ENCODE results near the gene CUL7.
"Not testable (repeated sequence)": the region's sequence is repeated elsewhere in the genome, so short reads cannot be mapped to it uniquely, and the experiment has no call there.

The CUL7 gene

DNA sequence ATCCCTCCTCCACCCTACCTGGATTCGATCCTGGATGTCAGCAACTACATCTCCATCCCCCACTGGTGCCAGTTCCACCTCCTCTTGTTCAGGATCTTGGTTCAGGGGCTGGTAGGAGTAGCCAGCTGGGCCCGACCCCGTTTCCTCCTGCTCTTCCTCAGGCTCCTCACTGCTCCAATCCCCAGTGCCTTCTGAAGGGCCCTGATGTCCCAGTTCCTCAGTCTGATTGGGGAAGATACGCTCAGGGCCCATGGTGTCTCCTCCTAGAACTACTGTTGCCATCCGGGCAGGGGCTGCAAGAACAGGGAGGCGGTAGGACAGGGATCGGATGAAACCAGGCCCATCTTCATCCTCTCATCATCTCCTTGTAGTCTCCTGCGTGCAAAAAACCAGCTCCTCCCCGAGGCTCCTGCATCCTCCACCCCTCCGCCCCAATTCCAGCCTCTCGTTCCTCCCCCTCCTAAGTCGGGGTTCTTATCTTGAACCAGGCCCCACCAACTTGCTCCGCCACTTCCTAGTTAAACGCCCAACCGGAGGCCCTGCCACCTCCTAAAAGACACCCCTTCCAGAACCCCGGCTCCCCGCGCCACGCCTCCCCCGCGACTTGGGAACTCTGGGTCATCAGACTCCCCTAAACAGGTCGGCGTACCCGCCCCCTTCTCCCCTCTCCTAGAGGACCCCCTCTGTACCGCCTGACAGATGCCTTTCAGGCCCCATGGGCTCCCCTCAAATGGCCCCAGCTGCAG, 40.4 kb downstream of the CUL7 start:
- DNase-seq = no peak

DNA sequence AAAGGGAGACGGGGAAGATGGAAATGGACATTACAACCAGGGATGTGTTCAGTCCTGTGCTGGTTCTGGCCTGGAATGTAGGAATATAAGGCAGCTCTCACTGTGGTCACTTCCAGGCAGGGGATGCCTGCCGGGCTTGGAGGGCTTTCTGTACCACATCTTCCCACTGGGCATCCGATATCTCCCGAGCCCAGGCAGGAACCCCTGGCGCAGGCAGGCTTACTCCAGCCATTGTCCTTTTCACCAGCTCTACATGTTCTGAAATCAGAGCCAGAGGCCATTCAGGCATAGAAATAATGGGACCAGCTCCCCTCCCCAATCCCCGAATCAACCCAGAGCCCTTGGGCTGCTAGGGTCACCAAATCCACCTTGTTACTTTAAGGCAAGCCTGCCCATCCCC, 41.3 kb downstream of the CUL7 start:
- no peak for DNase-seq

DNA sequence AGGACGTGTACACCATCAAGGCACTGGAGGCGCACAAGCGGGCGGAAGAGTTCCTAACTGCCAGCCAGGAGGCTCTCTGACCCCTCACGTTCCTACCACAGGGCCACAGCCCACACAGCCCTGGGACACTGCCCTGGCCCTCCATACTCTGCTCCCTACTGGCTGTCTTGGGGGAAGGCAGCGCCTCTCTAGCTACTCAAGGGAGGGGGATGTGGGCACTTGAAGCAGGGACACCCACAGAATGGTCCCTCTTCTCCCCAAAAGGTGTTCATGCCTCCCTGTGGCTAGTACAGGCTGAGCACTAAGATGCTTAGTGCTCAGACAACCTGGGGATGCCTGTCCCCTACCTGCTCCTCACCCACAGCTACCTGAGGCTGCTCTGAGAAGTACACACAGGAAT, 42.4 kb downstream of the CUL7 start:
- DNase-seq = no peak

DNA sequence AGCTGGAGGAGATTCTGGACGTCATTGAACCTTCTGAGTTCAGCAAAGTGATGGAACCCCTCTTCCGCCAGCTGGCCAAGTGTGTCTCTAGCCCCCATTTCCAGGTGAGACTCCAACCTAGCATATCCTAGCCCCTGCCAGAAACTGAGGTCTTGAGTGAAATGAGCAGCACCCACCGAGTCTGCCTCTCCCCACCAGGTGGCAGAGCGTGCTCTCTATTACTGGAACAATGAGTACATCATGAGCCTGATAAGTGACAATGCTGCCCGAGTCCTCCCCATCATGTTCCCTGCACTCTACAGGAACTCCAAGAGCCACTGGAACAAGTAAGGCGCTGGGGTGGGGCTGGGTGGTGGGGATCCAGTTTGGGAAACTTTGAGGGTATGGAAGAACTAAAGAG, 44.5 kb downstream of the CUL7 start:
- DNase-seq = no peak

DNA sequence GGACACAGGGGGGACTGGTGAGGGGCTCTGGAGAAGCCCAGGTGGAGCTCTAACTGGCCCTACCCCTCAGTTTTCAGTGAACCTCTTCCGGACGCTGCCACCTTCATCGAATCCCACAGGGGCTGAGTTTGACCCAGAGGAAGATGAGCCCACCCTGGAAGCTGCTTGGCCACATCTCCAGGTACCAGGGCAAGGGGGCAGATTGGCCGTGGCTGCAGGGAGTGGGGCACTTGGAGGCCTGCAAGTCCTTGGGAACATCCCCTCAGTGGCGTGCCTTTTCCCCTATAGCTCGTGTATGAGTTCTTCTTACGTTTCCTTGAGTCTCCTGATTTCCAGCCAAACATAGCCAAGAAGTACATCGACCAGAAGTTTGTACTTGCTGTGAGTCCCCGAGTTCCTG, 46.5 kb downstream of the CUL7 start:
- DNase-seq = no peak

DNA sequence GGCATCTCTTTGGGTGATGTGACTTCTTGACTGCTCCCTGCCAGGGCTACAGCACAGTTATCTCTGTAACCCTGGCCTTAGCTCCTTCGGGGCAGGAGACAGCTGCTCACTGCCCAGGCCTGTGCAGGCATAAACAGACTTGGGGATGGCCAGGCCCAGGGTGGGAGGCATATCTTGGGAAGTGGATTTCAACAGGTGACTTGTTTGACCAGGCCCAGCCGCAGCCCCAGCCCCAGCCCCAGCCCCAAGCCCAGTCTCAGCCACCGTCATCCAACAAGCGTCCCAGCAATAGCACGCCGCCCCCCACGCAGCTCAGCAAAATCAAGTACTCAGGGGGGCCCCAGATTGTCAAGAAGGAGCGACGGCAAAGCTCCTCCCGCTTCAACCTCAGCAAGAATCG, 47.4 kb downstream of the CUL7 start:
- no peak for DNase-seq

DNA sequence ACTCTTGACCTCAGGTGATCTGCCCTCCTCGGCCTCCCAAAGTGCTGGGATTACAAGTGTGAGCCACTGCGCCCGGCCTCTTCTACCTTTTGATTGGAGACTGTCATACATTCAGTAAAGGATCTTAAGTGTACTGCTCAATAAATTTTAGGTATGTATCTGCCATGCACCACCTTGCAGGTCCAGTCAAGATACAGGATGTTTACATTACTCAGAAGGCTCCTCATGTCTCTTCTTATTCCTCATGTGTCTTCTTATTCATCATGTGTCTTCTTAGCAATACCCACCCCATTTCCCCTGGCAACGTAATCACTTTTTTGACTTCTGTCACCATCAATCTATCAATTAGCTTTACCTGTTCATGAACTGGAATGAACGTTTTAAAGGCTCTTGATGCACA, 47.8 kb downstream of the CUL7 start:
- DNase-seq = no peak

DNA sequence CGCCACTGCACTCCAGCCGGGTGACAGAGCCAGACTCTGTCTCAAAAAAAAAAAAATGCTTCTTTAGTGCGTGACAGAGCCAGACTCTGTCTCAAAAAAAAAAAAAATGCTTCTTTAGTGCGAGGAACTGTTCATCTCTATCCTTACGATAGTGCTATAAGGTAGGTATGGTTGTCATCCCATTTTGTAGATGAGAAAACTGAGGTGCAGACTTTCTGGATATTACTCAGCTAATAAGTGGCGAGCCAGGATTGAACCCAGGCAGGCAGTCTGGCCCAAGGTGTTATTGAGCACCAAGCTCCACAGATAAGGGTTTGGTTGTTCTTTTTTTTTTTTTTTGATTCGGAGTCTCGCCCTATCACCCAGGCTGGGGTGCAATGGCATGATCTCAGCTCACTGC, 51.8 kb downstream of the CUL7 start:
- no peak for DNase-seq

DNA sequence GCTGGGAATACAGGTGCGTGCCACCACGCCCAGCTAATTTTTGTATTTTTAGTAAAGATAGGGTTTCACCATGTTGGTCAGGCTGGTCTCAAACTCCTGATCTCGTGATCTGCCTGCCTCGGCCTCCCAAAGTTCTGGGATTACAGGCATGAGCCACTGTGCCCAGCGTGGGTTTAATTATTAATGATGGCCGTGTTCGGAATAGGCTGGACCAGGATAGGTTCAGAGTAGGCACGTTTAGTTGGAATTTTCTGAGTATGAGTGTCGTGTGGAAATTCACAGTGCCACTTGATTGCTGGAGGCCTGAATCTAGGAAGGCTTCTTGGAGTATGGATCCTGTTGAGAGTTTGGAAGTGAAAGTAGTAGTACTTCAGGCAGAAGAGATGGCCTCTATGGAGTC, 55.4 kb downstream of the CUL7 start:
- not testable (repeated sequence) for DNase-seq

DNA sequence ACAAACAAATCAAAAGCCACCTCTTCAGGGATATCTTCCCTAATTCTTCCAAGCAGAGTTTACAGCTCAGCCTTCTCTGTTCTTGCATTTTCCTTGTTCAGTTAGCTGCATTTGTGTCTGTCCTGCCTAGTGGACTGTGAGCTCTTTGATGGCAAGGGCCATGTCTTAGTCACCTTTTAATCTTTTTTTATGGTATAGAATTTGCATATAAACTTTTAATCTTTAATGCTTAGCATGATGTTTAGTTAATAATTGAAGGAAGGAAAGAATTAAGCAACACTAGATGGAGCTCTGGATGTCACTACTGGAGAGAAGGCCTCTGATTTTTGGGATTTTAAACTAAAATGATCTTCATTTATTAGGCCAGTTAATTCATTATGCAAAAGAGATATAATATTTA, 57.1 kb downstream of the CUL7 start:
- no peak for DNase-seq

DNA sequence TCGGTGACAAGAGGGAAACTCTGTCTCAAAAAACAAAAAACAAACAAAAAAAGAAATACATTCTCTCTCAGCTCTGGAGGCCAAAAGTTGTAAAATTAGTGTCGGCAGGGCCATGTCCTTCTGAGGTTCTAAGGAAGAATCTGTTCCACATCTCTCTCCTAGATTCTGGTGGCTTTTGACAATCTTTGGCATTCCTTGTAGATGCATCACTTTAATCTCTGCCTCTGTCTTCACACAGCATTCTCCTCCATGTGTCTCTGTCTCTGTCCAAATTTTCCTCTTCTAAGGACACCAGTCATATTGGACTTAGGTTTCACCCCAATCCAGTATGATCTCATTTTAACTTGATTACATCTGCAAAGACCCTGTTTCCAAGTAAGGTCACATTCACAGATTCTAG, 60.2 kb downstream of the CUL7 start:
- DNase-seq = no peak

DNA sequence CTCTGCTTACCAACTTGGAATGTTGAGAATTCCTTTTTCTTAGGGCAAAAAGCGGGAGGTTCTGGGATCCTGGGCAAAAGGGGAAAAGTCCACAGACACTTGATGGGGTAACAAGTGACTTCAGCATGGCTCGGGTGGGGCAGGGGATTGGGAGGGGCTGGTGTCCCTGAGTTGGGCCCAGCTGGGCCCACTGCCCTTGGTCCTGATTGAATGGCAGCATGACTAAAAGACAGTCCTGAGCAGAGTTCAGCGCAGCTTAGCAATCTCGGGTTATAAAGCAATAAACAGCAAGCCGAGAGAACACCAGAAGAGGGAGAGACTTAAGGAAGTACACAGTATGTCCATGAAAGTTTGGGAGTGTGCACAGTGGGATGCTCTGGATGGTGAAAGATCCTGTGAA, 63.7 kb downstream of the CUL7 start:
- DNase-seq = no peak

DNA sequence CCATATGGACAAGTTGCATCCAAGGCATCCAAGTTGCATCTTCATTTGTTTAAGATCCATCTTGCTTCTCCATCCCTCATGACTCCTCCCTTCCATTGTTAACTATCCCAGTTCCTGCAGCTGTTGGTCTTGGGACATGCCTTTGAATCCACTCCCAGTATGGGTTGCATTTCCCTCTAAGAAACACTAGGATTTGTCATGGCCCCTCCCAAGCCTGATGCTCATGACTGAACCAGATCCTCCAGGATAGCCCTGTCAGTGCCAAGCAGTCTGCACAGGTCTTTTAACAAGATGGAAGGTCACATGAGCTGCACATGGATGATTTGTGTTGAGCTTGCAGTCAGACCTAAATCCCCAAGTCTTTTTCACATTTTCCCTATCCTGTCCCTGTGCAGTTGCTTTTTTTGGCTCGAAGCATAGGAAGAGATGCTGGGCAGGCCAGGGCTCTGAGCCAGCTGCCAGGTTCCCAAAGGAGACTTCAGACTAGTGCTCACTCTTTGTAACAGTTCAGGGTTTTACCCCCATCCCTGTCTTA, 65.1 kb downstream of the CUL7 start:
- no peak for DNase-seq
